GM13976 (cell line): ENCODE measurements around the gene RAD51B.

ENCODE experiments used
- DNase-seq: peaks from one replicate; pipeline ENCODE4 v3.0.0; 2012; ENCODE audit warnings: low spot score
- in situ Hi-C: fragments of 300-500 bp; cut with MboI; formaldehyde crosslinking; loops from one replicate; pipeline ENCODE4 v1.12.0; 2022; ENCODE audit warnings: low sequenced_read_pairs, mixed read lengths, inconsistent platforms; ENCODE audit not compliant: unreplicated experiment
- TF ChIP-seq, protein P1 (sequence below): IDR thresholded peaks from 2 replicates; pipeline ENCODE4 v1.5.1; 2012; ENCODE audit warnings: borderline replicate concordance, mild to moderate bottlenecking; ENCODE audit not compliant: insufficient read depth; ENCODE audit errors: extremely low read depth, missing control alignments, control extremely low read depth

The RAD51B gene

DNA sequence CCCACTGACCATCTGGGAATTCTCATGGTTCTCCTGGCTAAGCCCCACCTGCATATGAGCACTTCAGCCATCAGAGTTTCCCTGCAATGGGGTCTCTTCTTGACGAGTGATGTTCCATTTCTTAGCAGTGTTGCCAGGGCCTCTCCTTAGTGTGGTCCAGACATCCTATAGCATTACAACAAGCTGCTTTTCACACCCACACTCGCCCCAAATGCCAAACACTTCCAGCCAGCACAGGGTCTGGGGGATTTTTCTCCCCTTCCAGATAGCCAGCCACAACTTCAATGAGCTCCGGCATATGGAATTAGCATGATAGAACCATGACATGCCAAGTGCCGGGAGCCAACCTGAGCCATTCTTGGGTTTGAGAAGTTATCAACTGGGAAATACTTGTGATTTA, 705.9 kb downstream of the RAD51B start:
- in situ Hi-C loops = no loop called here
- DNase-seq = no peak
- TF ChIP-seq, protein P1, sequence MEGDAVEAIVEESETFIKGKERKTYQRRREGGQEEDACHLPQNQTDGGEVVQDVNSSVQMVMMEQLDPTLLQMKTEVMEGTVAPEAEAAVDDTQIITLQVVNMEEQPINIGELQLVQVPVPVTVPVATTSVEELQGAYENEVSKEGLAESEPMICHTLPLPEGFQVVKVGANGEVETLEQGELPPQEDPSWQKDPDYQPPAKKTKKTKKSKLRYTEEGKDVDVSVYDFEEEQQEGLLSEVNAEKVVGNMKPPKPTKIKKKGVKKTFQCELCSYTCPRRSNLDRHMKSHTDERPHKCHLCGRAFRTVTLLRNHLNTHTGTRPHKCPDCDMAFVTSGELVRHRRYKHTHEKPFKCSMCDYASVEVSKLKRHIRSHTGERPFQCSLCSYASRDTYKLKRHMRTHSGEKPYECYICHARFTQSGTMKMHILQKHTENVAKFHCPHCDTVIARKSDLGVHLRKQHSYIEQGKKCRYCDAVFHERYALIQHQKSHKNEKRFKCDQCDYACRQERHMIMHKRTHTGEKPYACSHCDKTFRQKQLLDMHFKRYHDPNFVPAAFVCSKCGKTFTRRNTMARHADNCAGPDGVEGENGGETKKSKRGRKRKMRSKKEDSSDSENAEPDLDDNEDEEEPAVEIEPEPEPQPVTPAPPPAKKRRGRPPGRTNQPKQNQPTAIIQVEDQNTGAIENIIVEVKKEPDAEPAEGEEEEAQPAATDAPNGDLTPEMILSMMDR = no peak

DNA sequence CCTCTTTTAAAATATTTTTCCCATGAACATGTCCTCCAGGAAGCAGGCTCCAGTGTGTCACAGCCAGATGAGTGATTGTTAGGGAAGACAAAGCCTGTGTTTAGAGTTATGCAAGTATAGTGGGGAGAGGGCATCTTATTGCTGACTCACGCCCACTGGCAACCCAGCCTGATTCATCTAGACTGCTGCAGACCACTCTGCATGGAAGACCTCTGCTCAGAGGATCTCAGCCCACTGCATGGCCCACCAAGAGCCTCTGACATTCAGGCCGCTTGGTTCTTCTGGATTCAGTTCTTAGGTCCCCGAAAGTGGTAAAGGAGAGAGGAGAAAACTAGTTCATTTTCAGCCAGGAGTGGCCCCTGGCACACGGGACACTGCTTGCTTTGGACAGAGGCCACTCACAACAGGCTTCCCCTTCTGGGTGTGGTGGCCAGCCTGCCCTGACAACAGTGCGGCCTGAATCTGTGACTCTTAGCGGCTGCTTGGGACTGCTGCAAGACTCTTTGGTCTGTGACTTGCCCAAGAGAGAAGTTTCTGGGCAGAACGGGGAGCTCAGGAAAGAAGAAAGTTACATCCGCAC, 707.0 kb downstream of the RAD51B start:
- DNase-seq = no peak
- in situ Hi-C loops = no loop called here

DNA sequence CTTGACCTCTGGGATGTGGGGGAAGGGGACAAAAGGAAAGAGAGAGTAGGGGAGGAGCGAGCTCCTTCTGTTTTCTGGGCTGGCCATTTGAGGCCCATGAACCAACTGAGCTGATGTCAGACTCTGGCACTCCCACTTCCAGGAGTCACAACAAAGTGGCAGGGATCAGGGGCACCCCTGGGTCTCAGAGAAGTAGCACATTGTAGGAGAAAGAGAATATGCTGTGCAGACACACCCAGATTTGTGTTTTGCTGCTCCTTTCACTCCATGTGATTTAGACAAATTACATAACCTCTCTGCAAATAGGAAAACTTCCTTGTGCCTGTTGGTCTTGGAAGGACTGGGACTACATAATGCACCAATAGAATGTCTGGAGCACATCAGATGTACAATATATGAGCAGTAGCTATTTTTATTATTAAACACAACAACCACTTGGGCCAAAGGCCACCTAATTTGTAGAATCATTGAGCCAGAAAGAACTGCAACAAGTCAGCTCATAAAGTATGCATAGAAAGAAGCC, 707.8 kb downstream of the RAD51B start:
- TF ChIP-seq, protein P1 = no peak
- no peak for DNase-seq
- in situ Hi-C loops = no loop called here

More for the DNA sequence above, 707.0 kb downstream of the RAD51B start:
- TF ChIP-seq, protein P1 = no peak

DNA sequence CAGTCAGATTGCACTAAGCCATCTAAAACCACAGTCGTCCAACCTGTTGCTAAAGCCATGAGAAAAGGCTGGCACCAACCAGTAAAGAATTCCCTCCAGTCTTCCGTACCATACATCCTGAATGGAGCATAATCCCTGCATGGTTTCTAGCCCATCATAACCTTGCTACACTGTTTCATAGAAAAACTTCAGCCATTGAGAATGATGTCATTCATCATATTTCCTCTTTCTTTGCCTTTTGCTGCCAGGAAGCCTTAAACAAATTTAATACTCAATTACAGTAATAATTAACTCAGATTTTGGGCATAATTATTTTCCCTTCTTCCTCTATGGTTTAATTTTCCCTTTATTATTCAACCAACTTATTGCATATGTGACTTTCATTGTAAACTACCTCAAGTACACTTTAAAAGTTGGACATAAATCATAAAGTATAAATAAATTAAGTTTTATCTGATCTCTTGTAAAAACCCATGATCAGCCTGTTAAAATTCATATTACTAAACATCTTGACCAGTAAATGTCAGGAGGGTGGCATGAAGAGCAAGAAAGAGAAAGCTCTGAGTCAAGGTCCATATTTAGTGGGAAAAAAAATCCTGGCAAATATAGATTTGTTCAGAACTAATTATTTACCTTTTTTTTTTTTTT, 708.6 kb downstream of the RAD51B start:
- no peak for DNase-seq
- in situ Hi-C loops = no loop called here
- TF ChIP-seq, protein P1 = no peak

DNA sequence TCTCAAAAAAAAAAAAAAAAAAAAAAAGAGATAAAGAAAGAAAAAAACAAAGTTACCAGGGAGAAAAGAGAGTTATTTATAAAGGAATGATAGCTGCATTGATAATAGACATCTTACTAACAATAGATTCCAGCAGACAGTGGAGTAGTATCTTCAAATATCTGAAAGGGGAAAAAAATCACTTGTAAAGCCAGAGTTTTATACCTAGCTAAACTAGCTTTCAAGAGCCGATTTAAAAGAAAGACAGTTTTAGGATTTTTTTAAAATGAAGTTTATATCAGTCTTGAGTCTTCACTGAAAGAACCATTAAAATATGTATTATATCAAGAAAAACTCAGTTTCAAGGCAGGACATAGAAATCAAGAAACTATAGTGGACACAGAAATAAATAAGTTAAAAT, 710.9 kb downstream of the RAD51B start:
- DNase-seq = no peak
- TF ChIP-seq, protein P1 = no peak
- in situ Hi-C loops = no loop called here

DNA sequence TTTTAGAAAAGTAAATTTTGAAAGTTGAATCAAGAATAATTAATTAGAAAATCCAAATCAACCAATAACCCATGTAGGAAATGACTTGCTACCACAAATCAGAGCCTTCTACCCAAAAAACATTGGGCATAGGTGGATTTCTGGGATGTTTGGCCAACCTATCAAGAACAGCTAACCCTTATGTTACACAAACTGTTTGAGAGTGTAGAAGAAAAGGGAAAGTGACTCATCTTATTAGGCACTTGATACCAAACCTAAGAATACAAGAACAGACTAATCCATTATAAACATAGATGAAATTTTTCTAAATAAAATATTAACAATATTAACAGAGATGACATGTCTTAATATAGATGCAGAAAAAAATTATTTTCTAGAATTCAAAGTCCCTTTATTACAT, 712.9 kb downstream of the RAD51B start:
- TF ChIP-seq, protein P1 = no peak
- no peak for DNase-seq
- in situ Hi-C loops = no loop called here
